ENCODE measurements around the gene NT5DC3. TPM values are rescaled to one million over a fixed set of nuclear protein-coding genes. Genes with fewer than 3 reads are reported as not detected.

The NT5DC3 gene
- total RNA-seq, 1 experiment from 2014 or later = 9.5 TPM

DNA sequence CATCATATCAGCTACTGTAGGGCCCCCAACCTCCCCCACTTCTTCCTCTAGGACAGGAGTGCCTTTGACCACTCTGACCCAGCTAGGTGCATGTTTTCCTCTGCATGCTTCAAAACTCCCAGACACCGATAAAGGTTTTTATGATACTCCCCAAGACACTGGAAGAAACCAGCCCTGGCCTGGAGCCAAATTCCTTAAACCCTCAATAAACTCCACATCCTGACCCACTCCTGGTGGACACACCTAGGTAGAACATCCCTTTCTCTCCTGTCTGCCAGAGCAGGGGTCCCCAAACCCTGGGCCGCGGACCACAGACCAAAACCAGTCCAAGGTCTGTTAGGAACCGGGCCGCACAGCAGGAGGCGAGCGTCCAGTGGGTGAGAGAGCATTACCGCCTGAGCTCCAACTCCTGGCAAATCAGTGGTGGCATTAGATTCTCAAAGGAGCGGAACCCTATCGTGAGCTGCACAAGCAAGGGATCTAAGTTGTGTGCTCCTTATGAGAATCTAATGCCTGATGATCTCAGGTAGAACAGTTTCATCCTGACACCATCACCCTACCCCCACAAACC, 49.6 kb downstream of the NT5DC3 start:
- no TSS peak for BruUV-seq (replicated peaks)
- intact Hi-C loops (cut with micrococcal nuclease; ENCODE audit: unreplicated experiment) = no loop called here
- Histone ChIP-seq H3K4me3 (ENCODE audit: low read depth, low read length) (no peak overlapping the region), H3K4me1 (peaks cover 13% of the 10 kb centered on the region), H3K9me3 (no peaks in the 10 kb centered on the region), H3K36me3 (ENCODE audit: control insufficient read depth, insufficient read depth, low read length) (no peaks in the 10 kb centered on the region), H3K27me3 (replicated peaks; ENCODE audit: control insufficient read depth, insufficient read depth, low read length) (no peaks in the 10 kb centered on the region)
- Mint-ChIP-seq H3K9me3 (ENCODE audit: unreplicated experiment) (no peaks in the 10 kb centered on the region), H3K4me1 (ENCODE audit: low read depth, unreplicated experiment) (peaks cover 13% of the 10 kb centered on the region), H3K27ac (ENCODE audit: unreplicated experiment) (no peak overlapping the region), H3K27me3 (ENCODE audit: insufficient read depth, unreplicated experiment) (no peaks in the 10 kb centered on the region), H3K4me3 (ENCODE audit: unreplicated experiment) (no peak overlapping the region), H3K36me3 (ENCODE audit: insufficient read depth, unreplicated experiment) (peaks cover 24% of the 10 kb centered on the region)
- CTCF ChIA-PET = no interaction called here
- POLR2A ChIA-PET = no interaction called here
- TF ChIP-seq, protein P1, sequence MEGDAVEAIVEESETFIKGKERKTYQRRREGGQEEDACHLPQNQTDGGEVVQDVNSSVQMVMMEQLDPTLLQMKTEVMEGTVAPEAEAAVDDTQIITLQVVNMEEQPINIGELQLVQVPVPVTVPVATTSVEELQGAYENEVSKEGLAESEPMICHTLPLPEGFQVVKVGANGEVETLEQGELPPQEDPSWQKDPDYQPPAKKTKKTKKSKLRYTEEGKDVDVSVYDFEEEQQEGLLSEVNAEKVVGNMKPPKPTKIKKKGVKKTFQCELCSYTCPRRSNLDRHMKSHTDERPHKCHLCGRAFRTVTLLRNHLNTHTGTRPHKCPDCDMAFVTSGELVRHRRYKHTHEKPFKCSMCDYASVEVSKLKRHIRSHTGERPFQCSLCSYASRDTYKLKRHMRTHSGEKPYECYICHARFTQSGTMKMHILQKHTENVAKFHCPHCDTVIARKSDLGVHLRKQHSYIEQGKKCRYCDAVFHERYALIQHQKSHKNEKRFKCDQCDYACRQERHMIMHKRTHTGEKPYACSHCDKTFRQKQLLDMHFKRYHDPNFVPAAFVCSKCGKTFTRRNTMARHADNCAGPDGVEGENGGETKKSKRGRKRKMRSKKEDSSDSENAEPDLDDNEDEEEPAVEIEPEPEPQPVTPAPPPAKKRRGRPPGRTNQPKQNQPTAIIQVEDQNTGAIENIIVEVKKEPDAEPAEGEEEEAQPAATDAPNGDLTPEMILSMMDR (IDR thresholded peaks at IDR 0.05; ENCODE audit: insufficient read depth in 1 of 2, low read depth in 1 of 2, low read length in 1 of 2, severe bottlenecking in 1 of 2, unreplicated experiment in 1 of 2) = no peak
- DNase-seq = no peak

DNA sequence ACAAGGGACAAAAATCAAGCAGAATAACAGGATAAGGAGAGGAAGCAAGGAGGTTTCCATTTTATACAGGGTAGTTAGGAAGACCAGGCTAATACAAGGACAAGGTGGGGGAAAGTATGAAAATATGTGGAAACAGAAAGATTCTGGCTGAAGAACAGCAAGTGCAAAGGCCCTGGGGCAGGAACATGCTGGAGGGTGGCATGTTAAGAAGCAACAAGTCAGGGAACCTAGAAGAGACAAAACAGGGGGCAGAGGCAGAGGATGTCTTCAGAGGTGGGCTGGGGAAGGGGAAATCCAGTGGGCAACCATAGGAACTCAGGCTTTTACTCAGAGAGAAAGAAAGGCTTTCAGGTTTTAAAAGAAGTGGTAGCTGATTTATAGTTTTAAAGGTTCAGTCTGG, 54.8 kb downstream of the NT5DC3 start:
- Histone ChIP-seq H3K4me3 (ENCODE audit: low read depth, low read length) (no peak overlapping the region), H3K36me3 (ENCODE audit: control insufficient read depth, insufficient read depth, low read length) (no peaks in the 10 kb centered on the region; the same call in 1 of the 2 replicates), H3K9me3 (no peaks in the 10 kb centered on the region), H3K4me1 (0 out of 2 replicates have a peak, but pooled peaks cover 5% of the 10 kb centered on the region), H3K27me3 (replicated peaks; ENCODE audit: control insufficient read depth, insufficient read depth, low read length) (no peaks in the 10 kb centered on the region)
- CTCF ChIA-PET = no interaction called here
- no peak for DNase-seq
- POLR2A ChIA-PET = no interaction called here
- Mint-ChIP-seq H3K4me3 (ENCODE audit: unreplicated experiment) (no peak overlapping the region), H3K9me3 (ENCODE audit: unreplicated experiment) (no peaks in the 10 kb centered on the region), H3K27me3 (ENCODE audit: insufficient read depth, unreplicated experiment) (no peaks in the 10 kb centered on the region), H3K4me1 (ENCODE audit: low read depth, unreplicated experiment) (no peaks in the 10 kb centered on the region), H3K27ac (ENCODE audit: unreplicated experiment) (peak overlapping the region; percentile 18), H3K36me3 (ENCODE audit: insufficient read depth, unreplicated experiment) (peaks cover 16% of the 10 kb centered on the region)
- TF ChIP-seq, protein P1 (IDR thresholded peaks at IDR 0.05; ENCODE audit: insufficient read depth in 1 of 2, low read depth in 1 of 2, low read length in 1 of 2, severe bottlenecking in 1 of 2, unreplicated experiment in 1 of 2) = no peak
- no TSS peak for BruUV-seq (replicated peaks)
- intact Hi-C loops (cut with micrococcal nuclease; ENCODE audit: unreplicated experiment) = no loop called here

DNA sequence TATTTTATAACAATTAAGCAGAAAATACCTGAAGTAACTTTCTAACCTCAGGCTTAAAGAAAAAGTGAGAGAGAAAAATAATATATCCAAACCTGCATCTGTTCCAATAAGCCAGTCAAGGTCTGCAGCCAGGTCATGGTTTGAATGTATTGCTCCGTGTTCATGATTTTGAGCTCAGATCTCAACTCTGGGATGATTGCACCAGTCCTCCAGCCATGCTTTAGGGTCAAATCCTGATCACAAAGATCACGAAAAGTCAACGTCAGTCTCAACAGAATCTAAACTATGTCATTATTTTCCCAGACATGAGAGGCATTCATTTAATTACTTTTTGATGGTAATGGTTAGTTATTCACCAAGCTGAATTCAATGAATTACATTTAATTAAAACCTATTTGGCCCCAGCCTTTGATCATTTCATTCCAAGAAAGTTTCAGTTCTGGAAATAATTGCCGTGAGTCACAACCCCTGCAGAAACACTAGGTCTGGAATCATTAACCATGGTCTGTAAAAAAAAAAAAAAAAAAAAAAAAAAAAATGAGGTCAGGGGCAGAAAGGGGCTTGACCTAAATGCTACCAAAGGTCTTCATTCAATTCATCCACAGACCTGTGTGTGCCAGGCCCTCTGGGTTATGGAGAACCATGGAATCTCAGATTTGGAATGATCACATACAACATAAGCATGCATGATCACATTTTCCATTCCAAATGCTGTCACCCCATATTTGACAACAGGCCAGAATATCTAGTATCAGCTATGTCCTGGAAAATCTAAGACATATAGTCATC, 55.6 kb downstream of the NT5DC3 start:
- no peak for DNase-seq
- H3K36me3 ChIP-seq (ENCODE audit: control insufficient read depth, insufficient read depth, low read length) = no peaks in the 10 kb centered on the region; the same call in 1 of the 2 replicates
- no TSS peak for BruUV-seq (replicated peaks)
- H3K27ac Mint-ChIP-seq (ENCODE audit: unreplicated experiment) = peak overlapping the region; percentile 18
- H3K4me3 ChIP-seq (ENCODE audit: low read depth, low read length) = no peak overlapping the region
- ChIA-PET POLR2A (no interaction called here), CTCF (no interaction called here)
- H3K9me3 Mint-ChIP-seq (ENCODE audit: unreplicated experiment) = no peaks in the 10 kb centered on the region
- no peaks in the 10 kb centered on the region for H3K4me1 Mint-ChIP-seq (ENCODE audit: low read depth, unreplicated experiment)
- H3K4me3 Mint-ChIP-seq (ENCODE audit: unreplicated experiment) = no peak overlapping the region
- no peaks in the 10 kb centered on the region for H3K27me3 Mint-ChIP-seq (ENCODE audit: insufficient read depth, unreplicated experiment)
- H3K36me3 Mint-ChIP-seq (ENCODE audit: insufficient read depth, unreplicated experiment) = peaks cover 16% of the 10 kb centered on the region
- peaks cover 8% of the 10 kb centered on the region for H3K4me1 ChIP-seq
- H3K27me3 ChIP-seq (replicated peaks; ENCODE audit: control insufficient read depth, insufficient read depth, low read length) = no peaks in the 10 kb centered on the region
- intact Hi-C loops (cut with micrococcal nuclease; ENCODE audit: unreplicated experiment) = no loop called here
- TF ChIP-seq, protein P1 (IDR thresholded peaks at IDR 0.05; ENCODE audit: insufficient read depth in 1 of 2, low read depth in 1 of 2, low read length in 1 of 2, severe bottlenecking in 1 of 2, unreplicated experiment in 1 of 2) = no peak
- H3K9me3 ChIP-seq = no peaks in the 10 kb centered on the region
